GM21526 (cell line): Measurements from ENCODE around the gene KLF7.
A peak's percentile ranks its signal among the peaks of the same experiment; 100 is the strongest.

Experiments
- ATAC-seq: cut with Tn5 transposase; IDR thresholded peaks from one replicate; pipeline ENCODE4 v1.9.1; 2021; ENCODE audit warnings: moderate library complexity; ENCODE audit not compliant: unreplicated experiment, low FRiP score

The KLF7 gene

DNA sequence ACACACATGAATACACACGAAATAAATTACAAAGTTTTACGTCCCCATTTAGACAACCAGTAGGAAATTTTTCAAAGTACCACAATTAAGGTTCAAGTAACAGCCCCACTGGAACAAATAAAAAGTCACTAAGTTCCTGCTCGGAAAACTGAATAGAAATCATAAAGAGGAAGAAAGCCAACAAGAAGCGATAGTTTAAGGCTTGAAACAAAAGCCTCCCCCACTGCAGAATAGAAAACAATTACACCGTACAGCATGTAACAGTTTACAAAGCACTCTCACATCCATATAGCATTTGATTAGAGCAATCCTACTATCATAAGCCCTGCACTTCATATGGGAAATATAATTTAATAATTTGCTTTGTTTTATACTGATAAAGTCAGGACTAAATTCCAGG, 15.5 kb downstream of the KLF7 start:
- ATAC-seq: no peak

DNA sequence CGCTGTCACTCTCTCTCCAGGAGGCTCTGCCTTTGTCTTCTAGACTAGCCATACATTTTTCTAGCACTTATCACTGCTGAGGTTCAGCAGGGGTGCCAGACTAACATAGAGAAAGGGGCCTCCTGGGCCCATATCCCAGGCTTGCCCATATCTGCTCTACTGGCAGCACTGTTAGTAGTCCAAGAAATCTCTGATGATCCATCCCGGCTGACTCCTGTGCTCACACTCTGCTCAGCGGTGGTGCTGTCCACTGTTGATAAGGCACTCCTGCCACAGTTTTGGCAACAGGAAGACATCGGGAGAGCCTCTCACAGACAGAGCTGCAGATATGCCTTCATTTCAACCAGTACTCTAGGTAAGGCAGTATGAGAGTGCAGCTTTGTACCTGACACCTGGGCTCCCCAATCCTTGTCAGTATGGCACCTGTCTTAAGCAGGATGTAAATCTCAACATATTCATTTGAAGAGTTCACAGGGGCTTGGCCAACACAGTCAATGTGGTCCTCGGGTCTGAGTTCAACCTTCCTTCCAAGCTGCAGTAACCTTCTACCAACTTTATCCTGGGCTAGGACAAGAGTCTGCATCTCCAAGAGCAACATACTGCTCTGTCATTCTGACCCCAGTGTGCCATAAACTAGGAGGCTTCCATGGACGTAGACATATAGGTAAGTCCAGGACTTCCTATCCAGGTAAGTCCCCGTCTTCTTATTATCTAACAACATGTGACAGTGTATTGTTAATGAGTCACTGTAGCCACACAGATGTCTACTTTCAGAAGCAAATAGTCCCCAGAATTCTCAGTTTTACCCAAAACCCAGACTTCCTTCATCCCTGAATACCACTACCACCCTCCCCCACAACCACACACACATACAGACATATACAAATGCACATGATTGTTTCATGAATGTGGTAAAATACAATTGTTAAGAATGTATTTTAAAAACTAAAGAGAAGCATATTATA, 16.2 kb downstream of the KLF7 start:
- ATAC-seq: no peak

DNA sequence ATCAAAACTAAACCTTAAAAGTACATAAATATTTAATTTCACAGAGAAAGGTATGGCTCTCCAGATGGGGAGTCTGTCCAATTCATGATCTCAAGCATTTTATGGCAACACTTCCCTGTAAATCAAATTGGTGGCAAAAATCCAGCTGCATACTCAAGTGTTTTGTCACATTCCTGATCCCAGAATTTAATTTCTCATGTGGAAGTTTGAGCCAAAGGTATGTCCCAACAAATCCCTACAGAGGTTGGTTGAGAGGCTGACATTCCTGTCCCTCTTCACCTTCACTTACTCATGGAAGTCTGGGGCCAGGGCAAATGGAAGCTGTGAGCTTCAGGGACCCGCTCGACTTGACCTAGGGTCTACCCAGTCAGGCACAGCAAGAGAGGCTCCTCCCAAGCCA, 17.7 kb downstream of the KLF7 start:
- no peak for ATAC-seq

DNA sequence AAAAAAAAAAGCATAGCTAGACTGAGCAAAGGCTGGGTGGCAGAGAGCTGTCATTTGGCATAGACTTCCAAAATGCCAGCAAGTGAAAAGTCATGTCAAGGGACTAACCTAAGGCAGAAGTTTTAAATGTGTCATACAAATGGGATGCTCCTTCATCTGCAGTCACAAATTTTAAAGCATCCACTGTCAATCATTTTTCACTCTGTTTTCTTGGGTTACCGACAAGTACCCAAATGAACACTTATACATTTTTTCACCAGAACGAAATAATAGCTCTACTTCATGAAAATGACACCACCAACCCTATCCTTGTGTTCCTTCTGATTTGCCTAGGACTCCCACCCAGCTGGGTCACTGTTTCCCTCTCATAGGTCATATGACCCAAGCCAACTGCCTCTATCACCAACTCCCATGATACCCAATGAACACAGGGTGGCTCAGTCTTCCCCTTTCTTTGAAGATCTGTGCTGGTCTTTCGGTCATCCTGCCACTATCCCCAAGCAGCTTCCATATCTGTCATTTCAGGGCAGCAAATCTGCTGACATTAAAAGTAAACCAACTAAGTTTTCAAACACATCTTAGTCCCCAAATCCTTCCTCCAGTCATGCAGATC, 21.5 kb downstream of the KLF7 start:
- no peak for ATAC-seq

DNA sequence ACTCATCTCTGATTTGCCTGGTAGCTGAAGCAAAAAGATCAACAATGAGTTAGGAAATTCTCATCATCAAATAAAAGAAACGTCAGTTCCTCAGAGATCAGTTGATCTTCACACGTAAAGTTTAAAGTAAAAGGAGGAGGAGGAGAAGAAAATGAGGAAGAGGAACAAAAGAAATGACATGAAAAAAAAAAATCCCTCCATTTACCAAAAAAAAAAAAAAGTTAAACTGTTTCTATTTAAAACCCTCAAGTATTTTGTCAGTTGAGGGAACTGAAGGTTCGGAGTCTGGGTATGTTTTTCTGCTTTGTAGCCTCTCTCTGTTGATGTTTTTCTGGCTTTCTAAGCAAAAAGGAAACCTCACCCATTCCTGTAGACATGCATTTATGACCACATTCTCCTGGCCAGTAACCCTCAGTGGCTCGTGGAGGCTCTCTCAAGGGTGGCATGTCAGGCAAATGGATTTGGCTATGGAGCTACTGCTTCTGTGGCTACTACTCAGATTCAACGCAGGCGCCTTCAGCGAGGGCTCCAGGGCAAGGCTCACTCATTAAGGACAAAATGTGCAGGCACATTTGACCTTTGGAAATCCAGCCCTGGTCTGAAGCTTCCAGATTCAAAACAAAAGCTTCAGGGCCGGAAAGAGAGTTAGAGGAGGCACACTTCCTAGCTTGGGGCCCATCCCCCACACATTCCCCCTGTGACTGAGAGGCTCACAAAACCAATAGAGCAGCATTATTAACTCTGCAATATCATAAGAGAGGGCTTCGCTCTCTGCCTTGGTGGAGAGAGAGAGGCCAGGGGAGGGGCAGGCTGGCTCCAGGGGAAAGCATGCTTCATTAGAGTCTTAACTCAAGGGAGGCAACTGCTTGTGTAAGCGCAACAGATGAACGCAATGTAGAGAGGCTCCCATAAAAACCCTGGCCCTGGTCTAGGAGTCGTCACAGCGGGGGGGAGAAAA, 22.3 kb downstream of the KLF7 start:
- peak; percentile 62 for ATAC-seq

DNA sequence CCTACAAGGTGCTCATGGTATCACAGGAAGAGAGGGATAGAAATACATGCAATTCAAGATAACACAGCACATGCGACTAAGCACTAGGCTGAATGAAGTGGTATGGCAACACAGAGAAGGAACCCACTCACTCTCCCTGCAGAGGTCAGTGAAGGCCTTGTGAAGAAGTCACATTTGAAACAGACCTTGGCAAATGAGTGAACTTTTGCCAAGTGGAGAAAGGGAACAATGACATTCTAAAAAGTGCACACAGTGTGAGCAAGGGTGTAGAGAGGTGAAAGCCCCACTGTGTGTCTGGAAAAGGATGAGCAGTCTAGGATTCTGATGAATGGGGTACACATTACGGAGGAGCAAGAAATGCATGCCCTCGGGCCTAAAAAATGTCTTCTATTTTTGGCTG, 23.3 kb downstream of the KLF7 start:
- ATAC-seq: no peak

DNA sequence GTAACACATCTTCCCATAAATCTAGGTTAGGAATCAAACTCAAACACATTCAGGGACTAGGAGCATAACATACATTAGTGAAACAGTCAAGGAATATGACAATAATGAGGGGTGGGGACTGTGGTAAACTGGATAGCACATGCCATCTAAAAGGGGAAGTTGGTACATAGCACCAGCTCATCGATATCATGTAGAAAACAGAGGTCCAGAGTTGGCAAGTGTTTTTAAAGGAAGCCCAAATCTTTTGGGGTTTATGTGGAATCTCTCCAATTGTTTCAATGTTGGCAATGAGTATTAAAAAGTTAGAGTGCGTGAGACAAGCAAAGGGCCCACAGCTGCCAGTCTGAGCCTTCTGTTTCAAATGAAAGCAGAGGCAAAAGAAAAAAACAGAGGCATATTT, 24.4 kb downstream of the KLF7 start:
- ATAC-seq: no peak

DNA sequence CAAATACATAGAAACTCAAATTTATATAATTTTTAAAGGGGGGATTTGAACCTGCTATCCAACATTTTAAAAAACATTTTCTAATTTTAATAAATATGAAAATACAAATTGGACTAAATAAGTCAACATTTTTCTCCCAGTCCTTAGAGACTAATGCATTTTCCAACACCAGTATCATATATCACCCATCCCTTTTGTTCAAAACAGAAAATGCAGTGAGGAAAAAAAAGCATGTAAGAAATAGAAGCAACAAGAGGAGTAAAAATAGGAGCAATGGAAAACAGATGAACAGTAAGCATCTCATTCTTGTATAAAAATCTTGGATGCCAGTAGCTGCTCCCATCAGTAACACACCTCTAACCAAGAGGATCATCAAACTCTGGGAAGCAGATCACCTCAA, 25.5 kb downstream of the KLF7 start:
- ATAC-seq: no peak

DNA sequence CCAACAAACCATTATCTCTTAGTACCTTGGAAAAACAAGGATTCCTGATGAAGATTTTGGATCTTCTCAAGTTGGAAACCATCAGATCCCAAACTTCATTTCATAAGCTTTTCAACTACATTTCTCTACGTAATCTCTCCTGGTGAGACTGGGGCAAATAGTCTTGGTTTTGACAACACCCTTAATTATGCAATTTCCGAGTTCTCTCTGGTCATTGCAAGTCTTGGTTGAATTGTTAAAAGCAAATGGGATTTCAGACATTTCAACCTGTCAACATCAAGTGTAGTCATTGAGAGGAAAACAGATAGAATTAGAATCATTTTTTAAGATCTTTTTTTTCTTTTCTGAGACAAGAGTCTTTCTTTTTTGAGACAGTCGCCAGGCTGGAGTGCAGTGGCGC, 26.2 kb downstream of the KLF7 start:
- no peak for ATAC-seq

DNA sequence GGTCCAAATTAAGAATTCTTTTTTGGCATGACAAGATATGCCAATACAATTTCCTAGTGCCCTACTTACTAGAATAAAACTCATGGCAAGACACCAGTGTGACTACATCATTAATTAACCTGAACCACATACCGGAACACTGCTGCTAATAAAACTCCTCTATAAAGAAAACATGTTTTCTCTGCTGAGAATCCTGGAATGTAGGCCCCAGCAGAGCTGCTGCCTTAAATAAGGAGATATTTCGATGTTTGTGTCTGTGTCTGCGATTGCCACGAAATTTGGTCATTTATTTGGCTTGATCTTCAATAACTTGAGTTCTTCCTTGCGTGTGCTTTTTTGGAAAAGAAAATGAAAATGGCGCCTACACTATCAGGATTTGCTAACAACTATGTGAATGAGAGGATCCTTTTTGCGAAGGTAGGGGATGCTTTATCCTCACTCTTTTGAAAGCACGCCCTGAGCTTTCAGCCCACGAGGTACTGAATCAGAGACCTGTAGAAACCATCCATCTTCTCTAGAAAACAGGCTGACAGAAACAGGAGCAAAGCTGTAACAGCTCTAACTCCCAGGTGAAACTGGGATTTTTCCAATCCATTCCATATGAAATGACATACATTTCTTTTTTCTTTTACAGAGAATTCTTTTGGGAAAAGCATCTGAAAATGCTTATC, 27.0 kb downstream of the KLF7 start:
- no peak for ATAC-seq

DNA sequence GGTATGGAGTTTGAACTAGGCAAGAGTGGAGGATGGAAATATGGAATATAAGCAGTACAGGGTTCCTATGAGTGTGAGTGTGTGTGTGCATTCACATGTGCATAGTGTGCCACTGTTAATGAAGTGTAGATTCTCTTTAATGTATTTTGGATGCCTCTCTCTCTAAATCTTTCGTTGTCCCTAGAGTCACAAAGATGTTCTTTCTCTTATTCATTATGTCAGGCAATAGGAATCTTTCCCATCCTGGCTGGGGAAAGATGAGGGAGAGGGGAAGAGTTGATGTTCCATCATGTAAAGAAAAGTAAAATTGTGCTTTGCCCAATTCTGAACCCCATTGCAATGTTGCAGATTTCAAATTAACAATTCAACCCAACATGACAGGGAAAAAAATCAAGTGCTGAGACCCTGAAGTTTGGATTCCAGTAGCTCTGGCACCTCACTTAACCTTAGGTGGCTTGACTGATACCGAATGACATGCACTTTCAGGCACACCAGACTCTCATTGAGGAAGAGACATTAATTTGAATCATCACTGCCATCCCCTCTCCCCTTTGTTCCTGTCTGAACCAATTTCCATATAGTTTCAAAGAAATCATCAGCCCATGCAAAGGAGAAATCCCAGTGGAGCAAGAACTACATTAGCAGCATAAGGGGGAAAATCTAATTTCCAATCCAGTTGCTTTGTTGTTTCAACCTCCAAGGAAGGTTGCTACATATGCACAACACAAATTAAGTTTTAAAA, 28.0 kb downstream of the KLF7 start:
- ATAC-seq: no peak

DNA sequence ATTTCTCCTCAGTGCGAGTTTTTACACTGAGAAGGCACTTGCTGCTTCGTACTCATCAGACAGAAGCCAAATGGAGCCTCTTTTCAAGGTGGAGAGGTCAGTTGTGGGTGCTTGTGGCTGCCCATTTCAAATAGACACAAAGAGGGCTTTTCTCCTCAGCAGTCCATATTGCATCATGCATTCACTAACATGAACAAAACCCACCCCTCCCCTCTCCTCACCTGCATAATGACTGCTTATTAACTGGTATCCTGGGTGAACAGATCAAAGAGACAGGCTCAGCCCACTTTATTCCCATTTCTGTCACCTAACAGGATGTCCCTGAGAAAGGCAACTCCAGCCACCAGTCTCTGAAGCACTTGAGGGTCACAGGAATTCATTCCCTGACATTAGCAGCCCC, 28.9 kb downstream of the KLF7 start:
- no peak for ATAC-seq

DNA sequence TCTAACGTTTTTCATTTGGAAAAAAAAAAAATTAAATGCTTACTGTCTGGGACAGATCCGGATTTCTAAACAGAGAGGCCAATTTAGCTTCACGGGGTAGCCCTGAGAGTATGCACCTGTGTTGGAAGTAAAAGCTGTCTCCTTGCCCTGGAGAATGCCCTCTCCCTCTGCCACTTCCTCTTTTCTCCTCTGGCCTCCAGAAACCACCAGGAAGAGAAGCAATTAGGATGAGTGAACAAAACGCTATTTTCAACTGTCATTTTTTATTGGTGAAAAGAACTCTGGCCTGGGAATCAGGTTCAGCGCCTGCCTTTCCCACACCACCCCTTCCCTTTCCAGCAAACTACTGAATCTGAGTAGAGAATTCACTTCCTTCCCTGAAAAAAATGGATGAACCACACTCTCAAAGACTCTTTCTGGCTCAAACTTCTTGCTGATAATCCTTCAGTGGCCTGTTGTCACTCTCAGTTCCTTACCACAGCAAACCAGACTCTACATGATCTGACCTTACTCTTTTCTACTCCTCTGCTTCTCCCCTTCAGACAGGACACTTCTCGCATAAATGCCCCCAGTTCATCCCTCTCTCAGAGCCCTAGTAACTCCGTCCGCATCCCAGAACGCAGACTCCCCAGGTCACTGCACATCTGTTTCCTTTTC, 29.8 kb downstream of the KLF7 start:
- ATAC-seq: no peak

DNA sequence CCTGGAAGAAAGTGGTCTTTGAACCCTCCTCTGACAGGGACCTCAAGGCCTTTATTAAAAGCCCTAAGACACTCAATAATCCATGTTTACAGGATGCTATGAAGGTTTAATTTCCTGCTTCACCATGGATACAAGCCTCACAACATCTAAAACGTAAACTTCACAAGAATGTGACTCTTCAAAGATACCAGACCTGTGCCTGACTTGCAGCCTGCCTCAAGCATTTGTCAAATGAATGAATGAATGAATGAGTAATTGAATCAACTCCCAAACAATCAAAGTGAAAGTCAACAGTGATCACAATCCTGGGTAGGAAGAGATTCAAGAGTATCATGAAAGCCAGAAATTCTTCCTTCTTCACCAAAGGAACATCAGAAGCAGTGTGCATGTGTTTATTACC, 30.4 kb downstream of the KLF7 start:
- no peak for ATAC-seq

DNA sequence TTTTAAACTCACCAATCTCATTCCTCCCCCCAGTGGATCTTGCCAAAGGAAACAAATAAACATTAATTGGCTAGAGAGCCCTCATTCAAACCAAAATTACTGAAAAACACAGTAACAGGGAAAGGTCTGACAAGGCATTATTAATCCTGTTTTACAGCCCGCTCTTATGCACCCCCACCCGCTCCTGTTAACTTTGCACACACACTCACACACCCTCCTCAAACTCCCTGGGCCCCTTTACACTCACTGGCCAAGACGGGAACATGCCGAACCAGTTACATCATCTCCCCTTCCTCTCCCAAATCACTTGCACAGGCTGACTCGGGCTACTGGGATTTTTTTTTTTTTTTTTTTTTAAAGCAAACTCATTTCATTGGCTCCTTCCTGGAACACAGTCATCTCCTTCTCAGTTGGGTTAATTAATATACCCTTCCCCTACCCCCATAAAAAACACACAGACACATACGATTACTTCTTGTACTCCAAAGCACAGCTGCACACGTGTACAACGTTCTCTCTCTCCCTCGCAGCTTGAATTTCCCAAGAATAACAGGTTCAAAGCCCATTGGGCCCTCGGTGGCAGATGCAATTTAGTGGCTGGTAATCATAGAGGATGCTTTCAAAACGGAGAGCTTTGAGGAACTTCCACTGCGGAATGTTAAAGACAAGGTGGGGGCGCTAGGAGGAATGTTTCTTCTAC, 31.8 kb downstream of the KLF7 start:
- no peak for ATAC-seq

DNA sequence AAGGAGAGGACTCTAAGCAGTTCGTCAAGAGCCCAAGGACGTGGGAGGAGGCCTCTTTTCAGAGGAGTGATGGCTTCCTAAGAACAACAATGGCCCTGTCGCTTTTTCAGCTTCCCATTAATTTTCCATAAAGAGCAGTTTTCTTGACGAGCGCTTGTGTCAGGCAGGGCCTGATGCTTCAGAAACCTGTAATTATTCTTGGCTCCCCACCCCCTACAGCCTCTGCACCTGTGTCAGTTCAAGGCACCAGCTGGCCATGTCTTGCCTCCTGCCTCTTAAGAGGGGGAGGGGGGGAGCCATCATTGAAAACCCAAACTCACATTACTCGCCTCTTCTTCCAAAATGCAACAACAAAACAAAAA, 32.3 kb downstream of the KLF7 start:
- ATAC-seq: no peak

DNA sequence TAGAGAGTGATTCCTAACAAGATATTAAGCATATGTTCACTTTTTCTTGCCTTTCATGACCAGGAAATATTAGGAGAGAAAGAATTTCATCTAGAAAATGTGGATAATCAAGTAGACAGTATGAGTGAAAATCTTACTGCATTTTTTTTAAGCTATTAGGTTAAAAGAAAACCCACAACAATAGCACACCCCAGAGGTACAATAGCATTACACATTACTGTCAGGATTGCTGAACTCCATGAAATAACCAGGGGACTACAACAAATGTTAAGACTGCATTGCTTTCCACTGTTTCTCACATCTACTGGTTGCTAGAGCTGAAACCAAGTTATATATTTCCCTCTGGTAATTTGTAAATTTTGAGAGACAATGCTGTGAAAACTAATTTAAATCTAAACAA, 33.7 kb downstream of the KLF7 start:
- no peak for ATAC-seq

DNA sequence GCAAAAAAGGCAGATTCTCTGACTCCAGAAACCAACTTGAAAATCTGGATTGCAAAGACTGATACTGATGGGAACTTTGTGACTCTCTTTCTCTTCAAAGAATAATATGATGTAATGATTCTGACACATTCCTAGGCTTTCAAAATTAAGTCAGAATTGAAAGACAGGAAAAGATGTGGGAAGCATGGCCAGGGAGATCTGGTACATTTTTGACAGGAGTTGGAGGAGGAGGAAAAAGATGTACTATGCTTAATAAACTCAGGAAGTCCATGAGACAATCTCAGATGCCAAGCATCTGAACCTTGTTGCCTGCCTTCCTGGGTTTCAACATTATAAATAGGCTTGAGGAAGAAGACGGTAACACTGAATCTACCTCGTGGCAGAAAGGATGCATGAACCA, 34.2 kb downstream of the KLF7 start:
- ATAC-seq: no peak
